ENCODE data around the gene CCDC158. TPM values are rescaled to one million over a fixed set of nuclear protein-coding genes. Genes with fewer than 3 reads are reported as not detected.
"Not testable (repeated sequence)": the region's sequence is repeated elsewhere in the genome, so short reads cannot be mapped to it uniquely, and the experiment has no call there.

Gene CCDC158
- total RNA-seq, 2 experiments from 2014 or later: not detected

GRCh38 chr4:76364763-76365162 lies 56.2 kb downstream of the CCDC158 start:
- H3K4me1 ChIP-seq (ENCODE audit: insufficient read depth, low read length, poor library complexity, severe bottlenecking): no peaks in the 10 kb centered on the region
- ChIA-PET POLR2A (no interaction called here), CTCF (ENCODE audit: unreplicated experiment) (interaction anchor here (0.7 kb wide), 1 partner anchor 13 kb away, joined by 3 read pairs; no protein-coding TSS in a partner anchor)
- no peaks in the 10 kb centered on the region for H3K9me2 ChIP-seq (ENCODE audit: insufficient read depth, low read length)
- TF ChIP-seq EZH2phosphoT487 (IDR thresholded peaks at IDR 0.05; ENCODE audit: borderline replicate concordance, low read depth, low read length): no peak
- TF ChIP-seq, protein P1, sequence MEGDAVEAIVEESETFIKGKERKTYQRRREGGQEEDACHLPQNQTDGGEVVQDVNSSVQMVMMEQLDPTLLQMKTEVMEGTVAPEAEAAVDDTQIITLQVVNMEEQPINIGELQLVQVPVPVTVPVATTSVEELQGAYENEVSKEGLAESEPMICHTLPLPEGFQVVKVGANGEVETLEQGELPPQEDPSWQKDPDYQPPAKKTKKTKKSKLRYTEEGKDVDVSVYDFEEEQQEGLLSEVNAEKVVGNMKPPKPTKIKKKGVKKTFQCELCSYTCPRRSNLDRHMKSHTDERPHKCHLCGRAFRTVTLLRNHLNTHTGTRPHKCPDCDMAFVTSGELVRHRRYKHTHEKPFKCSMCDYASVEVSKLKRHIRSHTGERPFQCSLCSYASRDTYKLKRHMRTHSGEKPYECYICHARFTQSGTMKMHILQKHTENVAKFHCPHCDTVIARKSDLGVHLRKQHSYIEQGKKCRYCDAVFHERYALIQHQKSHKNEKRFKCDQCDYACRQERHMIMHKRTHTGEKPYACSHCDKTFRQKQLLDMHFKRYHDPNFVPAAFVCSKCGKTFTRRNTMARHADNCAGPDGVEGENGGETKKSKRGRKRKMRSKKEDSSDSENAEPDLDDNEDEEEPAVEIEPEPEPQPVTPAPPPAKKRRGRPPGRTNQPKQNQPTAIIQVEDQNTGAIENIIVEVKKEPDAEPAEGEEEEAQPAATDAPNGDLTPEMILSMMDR (conservative IDR thresholded peaks at IDR 0.05; ENCODE audit: low read length): no peak
- H3K4me2 ChIP-seq (ENCODE audit: low read length): no peak overlapping the region
- no peak for DNase-seq (ENCODE audit: low spot score)
- H3K79me2 ChIP-seq (ENCODE audit: insufficient read depth, low read depth, low read length): no peaks in the 10 kb centered on the region
- H3K36me3 ChIP-seq (ENCODE audit: insufficient read depth, low read length): no peaks in the 10 kb centered on the region
- H3K4me3 ChIP-seq (ENCODE audit: low read depth, low read length, poor library complexity, severe bottlenecking): no peak overlapping the region
- no TSS peak for BruUV-seq (replicated peaks)
- no peaks in the 10 kb centered on the region for H3K9me3 ChIP-seq (ENCODE audit: low read length)
- H2AFZ ChIP-seq (ENCODE audit: low read length): no peak overlapping the region
- H3K27ac ChIP-seq (ENCODE audit: low read depth, low read length, poor library complexity, severe bottlenecking): no peak overlapping the region
- H4K20me1 ChIP-seq (ENCODE audit: insufficient read depth, low read length): no peaks in the 10 kb centered on the region
- intact Hi-C loops (cut with micrococcal nuclease; ENCODE audit: unreplicated experiment): no loop called here

DNA sequence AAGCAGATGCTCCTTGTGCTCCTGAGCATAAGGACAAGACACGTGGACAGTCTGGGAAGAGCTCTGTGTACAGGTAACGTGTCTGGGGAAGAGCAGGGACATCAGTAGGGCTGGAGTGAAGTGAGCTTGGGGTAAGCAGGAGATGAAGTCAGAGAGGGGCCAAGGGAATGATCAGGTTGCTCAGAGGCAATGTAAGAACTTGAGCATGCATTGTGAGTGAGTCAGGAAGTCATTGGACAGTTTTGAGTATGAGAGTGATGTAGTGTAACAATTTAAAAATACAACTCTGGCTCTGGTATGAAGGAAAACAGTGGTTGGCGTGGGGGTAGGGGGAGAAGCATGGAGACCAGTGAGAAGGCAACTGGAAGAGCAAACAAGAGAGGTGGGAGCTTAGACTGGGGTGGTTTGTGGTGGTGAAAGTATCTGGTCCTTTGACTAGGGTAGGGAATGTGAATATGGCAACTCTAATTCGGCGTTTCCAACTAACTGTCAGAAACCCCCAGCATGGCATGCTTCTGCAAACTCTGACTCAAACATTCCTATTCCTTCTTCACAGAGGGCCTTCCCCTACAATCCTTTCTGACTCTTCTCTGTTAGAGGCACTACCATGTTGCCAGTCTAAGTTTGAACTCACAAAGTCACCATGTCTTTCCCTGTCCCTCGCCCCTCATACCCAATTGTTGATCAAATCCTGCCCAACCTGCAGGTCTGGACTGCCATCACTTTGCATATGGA lies 57.2 kb downstream of the CCDC158 start:
- H2AFZ ChIP-seq (ENCODE audit: low read length): no peak overlapping the region
- BruUV-seq (replicated peaks): no TSS peak
- H3K4me3 ChIP-seq (ENCODE audit: low read depth, low read length, poor library complexity, severe bottlenecking): no peak overlapping the region
- no peaks in the 10 kb centered on the region for H4K20me1 ChIP-seq (ENCODE audit: insufficient read depth, low read length)
- ChIA-PET POLR2A (no interaction called here), CTCF (ENCODE audit: unreplicated experiment) (no interaction called here)
- DNase-seq (ENCODE audit: low spot score): no peak
- no peaks in the 10 kb centered on the region for H3K9me2 ChIP-seq (ENCODE audit: insufficient read depth, low read length)
- no peak overlapping the region for H3K27ac ChIP-seq (ENCODE audit: low read depth, low read length, poor library complexity, severe bottlenecking)
- intact Hi-C loops (cut with micrococcal nuclease; ENCODE audit: unreplicated experiment): no loop called here
- no peaks in the 10 kb centered on the region for H3K79me2 ChIP-seq (ENCODE audit: insufficient read depth, low read depth, low read length)
- H3K9me3 ChIP-seq (ENCODE audit: low read length): no peaks in the 10 kb centered on the region
- H3K4me2 ChIP-seq (ENCODE audit: low read length): no peak overlapping the region
- H3K36me3 ChIP-seq (ENCODE audit: insufficient read depth, low read length): no peaks in the 10 kb centered on the region
- no peaks in the 10 kb centered on the region for H3K4me1 ChIP-seq (ENCODE audit: insufficient read depth, low read length, poor library complexity, severe bottlenecking)
- TF ChIP-seq, protein P1 (conservative IDR thresholded peaks at IDR 0.05; ENCODE audit: low read length): no peak
- no peak for TF ChIP-seq EZH2phosphoT487 (IDR thresholded peaks at IDR 0.05; ENCODE audit: borderline replicate concordance, low read depth, low read length)

DNA sequence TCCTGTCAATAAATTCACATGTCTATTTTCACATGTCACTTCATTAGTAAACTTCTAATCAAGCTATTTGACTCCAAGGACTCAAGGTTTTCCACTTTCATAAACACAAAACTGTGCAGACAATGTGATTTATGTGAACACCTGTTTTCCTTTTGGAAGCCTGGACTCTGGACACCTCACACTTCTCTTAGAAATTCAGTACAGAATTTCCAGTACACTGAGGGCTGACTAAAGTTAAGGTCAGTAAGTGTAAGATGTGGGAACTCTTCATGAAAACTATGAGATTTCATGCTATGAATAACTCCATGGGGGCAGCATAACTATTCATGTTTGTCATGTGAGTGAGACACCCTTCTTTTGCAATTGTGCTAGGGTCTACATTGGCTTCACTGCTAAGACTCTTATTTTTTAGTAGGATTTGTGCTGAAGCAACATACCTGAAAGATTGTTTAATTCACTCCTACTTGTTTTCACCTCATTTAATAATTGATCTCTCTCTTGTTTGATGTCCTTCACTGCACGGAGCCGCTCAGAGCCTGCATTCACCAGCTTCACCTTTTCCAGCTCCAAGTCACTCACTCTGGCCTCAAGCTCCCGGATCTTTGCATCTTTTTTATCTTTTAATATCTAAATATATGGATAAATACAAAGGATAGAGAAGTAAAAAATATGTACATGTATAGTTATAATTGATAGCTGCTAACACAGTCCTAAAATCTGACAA lies 59.1 kb downstream of the CCDC158 start:
- intact Hi-C loops (cut with micrococcal nuclease; ENCODE audit: unreplicated experiment): no loop called here
- no TSS peak for BruUV-seq (replicated peaks)
- Histone ChIP-seq H3K9me2 (ENCODE audit: insufficient read depth, low read length) (no peaks in the 10 kb centered on the region), H3K4me1 (ENCODE audit: insufficient read depth, low read length, poor library complexity, severe bottlenecking) (no peaks in the 10 kb centered on the region), H3K4me3 (ENCODE audit: low read depth, low read length, poor library complexity, severe bottlenecking) (no peak overlapping the region), H3K79me2 (ENCODE audit: insufficient read depth, low read depth, low read length) (no peaks in the 10 kb centered on the region), H2AFZ (ENCODE audit: low read length) (no peak overlapping the region), H3K9me3 (ENCODE audit: low read length) (no peaks in the 10 kb centered on the region), H3K27ac (ENCODE audit: low read depth, low read length, poor library complexity, severe bottlenecking) (no peak overlapping the region), H4K20me1 (ENCODE audit: insufficient read depth, low read length) (no peaks in the 10 kb centered on the region), H3K4me2 (ENCODE audit: low read length) (no peak overlapping the region), H3K36me3 (ENCODE audit: insufficient read depth, low read length) (no peaks in the 10 kb centered on the region)
- CTCF ChIA-PET (ENCODE audit: unreplicated experiment): no interaction called here
- TF ChIP-seq, protein P1 (conservative IDR thresholded peaks at IDR 0.05; ENCODE audit: low read length): no peak
- TF ChIP-seq EZH2phosphoT487 (IDR thresholded peaks at IDR 0.05; ENCODE audit: borderline replicate concordance, low read depth, low read length): no peak
- POLR2A ChIA-PET: interaction anchor here (0.6 kb wide), 1 partner anchor 283 kb away, joined by 3 read pairs; no protein-coding TSS in a partner anchor
- DNase-seq (ENCODE audit: low spot score): no peak

GRCh38 chr4:76359881-76360466 lies 61.0 kb downstream of the CCDC158 start:
- H4K20me1 ChIP-seq (ENCODE audit: insufficient read depth, low read length); H3K79me2 ChIP-seq (ENCODE audit: insufficient read depth, low read depth, low read length); H3K36me3 ChIP-seq (ENCODE audit: insufficient read depth, low read length); H3K4me3 ChIP-seq (ENCODE audit: low read depth, low read length, poor library complexity, severe bottlenecking); H2AFZ ChIP-seq (ENCODE audit: low read length); H3K9me2 ChIP-seq (ENCODE audit: insufficient read depth, low read length); H3K27ac ChIP-seq (ENCODE audit: low read depth, low read length, poor library complexity, severe bottlenecking); POLR2A ChIA-PET; H3K4me2 ChIP-seq (ENCODE audit: low read length); DNase-seq (ENCODE audit: low spot score); BruUV-seq (replicated peaks); H3K4me1 ChIP-seq (ENCODE audit: insufficient read depth, low read length, poor library complexity, severe bottlenecking); H3K9me3 ChIP-seq (ENCODE audit: low read length); intact Hi-C loops (cut with micrococcal nuclease; ENCODE audit: unreplicated experiment); CTCF ChIA-PET (ENCODE audit: unreplicated experiment): not testable (repeated sequence)
